Activated CD4-positive, alpha-beta T cell treated with anti-CD3 and anti-CD28 coated beads, Interleukin-2, amount 50 U/mL, for 48 hours (primary cell): ENCODE measurements around the gene COMMD7.
"Not testable (repeated sequence)": the region's sequence is repeated elsewhere in the genome, so short reads cannot be mapped to it uniquely, and the experiment has no call there.

Source experiments
- DNase-seq, 2 experiments: peaks; one replicate each; pipeline ENCODE4 v3.0.0-alpha.2; 2020

COMMD7 gene

GRCh38 chr20:32728435-32728834, 14.8 kb downstream of the COMMD7 start:
- not testable (repeated sequence) for DNase-seq

DNA sequence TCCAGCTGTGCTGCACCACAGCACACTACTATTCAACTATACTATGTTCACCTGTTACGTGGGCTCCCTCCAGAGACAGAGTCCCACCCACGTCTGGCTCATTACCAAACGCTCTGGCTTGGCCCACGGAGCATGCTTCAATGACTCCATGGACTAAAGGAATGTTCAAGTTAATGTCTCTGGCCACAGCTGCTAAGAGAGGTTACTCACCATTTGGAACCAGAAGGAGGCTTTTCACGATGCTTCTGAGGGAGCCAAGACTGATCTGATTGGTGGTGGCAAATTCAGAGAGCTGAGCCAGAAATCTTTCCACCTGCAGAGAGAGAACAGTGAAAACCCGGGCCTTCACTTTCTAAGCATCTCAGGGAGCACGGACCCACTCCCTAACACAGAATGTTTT, 15.6 kb downstream of the COMMD7 start:
- no peak for DNase-seq

- no peak for DNase-seq
These were observed 24.4 kb downstream of the COMMD7 start for GRCh38 chr20:32718749-32719348.

DNA sequence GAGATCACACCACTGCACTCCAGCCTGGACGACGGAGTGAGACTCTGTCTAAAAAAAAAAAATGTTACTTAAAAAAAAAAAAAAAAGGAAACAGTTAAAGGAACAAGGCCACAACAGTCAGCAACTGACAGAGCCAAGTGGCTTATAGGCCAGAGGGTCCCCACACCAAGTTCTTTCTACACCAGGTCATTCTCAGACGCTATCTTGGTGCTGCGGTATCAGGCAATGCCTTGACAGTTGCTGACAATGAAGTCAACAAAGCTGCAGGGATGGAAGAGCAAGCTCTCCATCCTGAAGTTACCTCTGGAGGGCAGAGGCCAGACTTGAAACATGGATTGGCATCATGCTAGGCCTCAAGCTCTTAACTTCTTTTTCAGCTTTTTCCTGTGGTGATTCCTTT, 31.9 kb downstream of the COMMD7 start:
- no peak for DNase-seq

DNA sequence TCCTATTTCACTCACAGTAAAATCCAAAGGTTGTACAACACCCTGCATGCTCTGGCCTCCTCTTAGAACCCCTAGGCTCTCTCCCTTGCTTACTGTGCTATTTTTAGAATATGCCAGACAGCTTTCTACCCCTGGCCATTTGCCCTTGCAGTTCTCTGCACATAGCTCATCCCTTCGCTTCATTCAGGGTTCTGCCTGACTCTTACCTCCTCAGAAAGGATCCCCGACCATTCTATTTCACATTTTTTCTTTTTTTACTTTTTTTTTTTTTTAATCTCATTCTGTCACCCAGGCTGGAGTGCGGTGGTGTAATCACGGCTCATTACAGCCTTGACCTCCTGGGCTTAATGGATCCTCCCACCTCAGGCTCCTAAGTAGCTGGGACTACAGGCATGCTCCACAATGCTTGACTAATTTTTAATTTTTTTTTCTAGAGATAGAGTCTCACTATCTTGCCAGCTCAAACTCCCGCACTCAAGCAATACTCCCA, 33.6 kb downstream of the COMMD7 start:
- DNase-seq, result no peak

DNA sequence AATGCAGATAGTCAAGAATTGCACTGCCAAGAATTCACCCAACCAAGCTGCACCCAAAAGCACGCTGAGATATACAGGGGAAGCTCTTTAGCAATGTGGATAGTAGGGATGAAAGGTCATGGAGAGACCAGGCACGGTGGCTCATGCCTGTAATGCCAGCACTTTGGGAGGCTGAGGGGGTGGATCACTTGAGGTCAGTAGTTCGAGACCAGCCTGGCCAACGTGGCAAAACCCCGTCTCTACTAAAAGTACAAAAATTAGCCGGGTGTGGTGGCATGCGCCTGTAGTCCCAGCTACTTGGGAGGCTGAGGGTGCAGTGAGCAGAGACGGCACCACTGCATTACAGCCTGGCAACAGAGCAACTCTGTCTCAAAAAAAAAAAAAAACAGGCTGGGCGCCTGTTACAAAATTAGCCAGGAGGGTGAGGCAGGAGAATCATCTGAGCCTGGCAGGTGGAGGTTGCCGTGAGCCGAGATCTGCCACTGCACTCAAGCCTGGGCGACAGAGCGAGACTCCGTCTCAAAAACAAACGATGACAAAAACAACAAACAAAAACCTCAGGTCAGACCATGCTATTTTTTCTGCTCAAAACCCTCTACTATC, 34.1 kb downstream of the COMMD7 start:
- DNase-seq, result not testable (repeated sequence)

GRCh38 chr20:32707691-32708581, 35.3 kb downstream of the COMMD7 start:
- DNase-seq, result no peak

DNA sequence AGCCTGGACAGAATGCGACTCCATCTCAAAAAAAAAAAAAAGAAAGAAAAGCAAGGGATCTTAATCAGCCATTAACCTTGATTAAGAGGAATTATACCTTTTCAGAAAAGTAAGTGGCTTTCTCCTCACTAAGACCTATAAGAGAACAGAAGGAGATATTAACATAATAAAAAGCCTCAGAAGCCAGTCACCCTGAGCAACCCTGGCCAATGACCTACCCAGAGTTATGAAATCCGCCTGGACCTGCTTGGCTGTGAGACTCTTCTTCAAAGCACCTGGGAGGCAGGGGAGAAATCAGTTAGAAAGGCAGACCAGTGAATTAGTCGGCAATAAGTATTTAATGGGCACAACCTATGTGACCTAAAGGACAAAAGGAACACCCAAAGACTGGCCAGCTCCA, 36.8 kb downstream of the COMMD7 start:
- no peak for DNase-seq

GRCh38 chr20:32702706-32703425, 40.4 kb downstream of the COMMD7 start:
- DNase-seq, result no peak

GRCh38 chr20:32697608-32698007, 45.7 kb downstream of the COMMD7 start:
- no peak for DNase-seq

DNA sequence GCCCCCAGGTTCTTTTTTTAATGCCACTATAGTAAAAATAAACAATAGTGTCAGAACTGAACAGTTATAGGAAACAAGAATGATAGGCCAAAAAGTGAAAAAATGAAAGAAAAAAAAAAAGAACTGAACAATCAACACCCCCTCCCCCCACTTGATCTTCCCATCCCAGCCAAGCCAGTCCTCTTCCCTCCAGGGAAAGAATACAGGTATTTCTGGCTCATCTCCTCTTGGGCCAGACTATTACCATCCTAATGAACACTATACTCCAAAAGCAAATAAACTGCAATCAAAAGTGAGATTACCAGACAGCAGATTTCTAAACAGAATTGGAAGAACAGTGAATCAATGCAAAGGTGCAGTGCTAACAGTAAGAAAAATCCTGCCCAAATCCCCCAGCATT, 48.2 kb downstream of the COMMD7 start:
- no peak for DNase-seq

GRCh38 chr20:32688966-32689365, 54.3 kb downstream of the COMMD7 start:
- not testable (repeated sequence) for DNase-seq

GRCh38 chr20:32687180-32687532, 56.1 kb downstream of the COMMD7 start:
- no peak for DNase-seq

GRCh38 chr20:32686530-32687179, 56.6 kb downstream of the COMMD7 start:
- no peak for DNase-seq

DNA sequence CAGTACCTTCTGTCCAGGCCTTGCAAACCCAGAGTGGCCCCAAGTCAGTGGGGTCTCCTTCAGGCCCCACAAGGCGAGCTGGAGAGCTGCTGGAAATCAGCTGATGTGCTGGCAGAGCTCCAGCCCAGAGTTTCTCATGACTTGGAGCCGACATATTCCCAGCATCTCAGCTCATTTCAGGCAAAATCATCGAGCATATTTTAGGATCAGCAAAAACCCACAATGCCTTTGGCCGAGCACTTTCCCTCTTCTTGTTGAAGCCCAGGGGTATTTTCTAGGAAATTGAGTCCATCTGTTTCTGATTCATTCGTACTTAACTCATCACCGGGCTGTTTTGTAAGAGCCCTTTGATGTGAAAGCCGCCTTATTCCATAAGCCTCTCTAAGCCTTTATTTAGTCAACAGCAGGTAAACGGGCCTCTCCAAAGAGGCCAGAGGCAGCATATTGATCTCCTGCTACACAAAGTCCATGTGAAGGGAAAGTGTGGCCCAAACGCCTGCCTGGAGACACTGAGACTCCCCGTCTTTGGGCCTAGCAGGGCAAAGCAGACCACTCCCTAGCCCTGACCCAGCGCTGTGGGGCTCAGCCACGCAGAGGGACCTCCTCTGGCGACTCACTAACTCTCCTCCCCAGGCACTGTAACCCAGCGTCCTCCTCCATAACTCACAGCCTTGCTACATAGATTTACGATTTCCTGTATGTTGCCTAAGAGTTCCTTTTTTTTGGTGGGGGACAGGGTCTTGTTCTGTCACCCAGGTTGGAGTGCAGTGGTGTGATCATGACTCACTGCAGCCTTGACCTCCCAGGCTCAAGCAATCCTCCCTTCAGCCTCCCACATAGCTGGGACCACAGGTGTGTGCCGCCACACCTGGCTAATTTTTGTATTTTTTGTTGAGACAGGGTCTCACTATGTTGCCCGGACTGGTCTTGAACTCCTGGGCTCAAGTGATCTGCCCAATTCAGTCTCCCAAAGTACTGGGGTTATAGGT, 57.4 kb downstream of the COMMD7 start:
- DNase-seq, result no peak

GRCh38 chr20:32682508-32682987, 60.7 kb downstream of the COMMD7 start:
- no peak for DNase-seq

DNA sequence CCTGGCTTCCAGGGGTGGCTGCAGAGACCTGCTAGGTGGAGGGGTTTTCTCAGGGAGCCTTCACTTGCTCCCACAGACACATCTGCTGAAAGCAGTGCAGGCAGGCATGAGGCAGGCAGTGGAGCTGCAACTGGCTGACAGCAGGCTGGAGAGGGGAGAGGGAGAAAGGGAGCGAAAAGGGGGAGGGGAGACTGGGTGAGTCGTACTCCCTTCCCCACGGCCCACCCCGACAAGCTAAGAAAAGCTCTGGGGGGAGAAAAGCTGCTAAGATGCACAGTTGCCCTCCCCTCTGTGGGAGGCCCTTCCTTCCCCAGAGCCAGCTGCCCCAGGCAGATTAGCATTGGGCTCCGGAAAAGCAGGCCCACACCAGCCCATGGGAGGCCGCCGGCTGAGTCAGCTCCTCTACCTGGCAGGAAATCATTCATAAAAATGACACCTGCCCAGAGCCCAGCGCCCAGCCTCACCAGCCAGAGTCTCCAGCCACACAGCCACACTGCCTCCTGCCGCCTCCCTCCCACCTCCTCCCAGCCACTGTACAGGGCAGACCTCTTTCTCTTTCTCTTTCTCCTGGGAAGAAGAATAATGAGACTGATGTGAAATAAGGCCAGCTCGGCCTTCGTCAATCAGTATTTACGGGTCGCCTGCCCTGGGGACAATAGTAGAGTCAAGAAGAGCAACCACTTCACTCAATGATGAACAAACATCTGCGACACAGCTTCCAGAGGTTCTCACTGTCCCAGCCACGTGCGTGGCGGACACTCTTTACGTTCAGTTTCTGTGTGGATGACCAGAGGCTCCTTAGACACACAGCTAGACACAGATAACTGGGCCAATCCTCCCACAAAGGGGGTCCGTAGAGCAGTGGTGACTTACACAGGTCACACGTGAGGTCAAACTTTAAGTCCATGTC, 61.8 kb downstream of the COMMD7 start:
- no peak for DNase-seq

DNA sequence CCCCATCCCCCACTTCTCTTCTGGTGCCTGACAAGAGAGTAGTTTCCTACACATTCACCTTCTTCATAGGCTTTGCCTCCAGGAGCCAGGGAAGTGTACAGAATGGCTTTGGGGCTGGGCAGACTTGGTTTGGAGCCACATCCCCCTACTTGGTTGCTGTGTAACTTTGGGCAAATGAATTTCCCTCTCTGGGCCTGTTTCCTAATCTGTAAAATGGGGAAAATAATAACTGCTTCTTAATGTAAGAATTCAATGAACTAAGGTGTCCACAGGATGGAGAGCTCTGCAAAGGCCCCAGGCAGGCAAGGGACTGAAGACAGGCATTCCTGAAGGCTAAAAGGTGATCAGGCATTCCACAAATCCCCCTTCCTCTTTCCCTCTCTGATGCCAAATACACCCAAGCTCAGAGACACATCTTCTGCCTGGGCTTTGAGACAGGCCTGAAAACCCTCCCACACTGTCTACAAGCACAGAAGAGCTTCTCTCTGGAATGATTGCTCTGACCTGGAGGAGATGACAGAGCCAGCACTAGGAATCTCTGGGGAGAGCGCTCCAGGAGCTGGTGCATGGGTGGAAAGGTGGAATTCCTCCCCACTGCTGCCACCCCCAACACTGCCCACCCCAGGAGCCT, 62.6 kb downstream of the COMMD7 start:
- DNase-seq, result no peak

GRCh38 chr20:32678948-32679347, 64.3 kb downstream of the COMMD7 start:
- DNase-seq, result no peak
